ENCODE measurements around the gene LYPD6B. TPM values are rescaled to one million over a fixed set of nuclear protein-coding genes. Genes with fewer than 3 reads are reported as not detected.

The LYPD6B gene
- total and polyA plus RNA-seq, 2 donors from 2014 or later: 9.4 to 17.6 TPM

- H3K36me3 ChIP-seq (ENCODE audit: control insufficient read depth in 2 of 3, insufficient read depth in 3 of 3, low read length in 3 of 3): no peaks in the 10 kb centered on the region
- DNase-seq: peak in 1 of 5 donors; percentile 39
- H3K9ac ChIP-seq (ENCODE audit: low read length in 3 of 3): no peak overlapping the region
- no peaks in the 10 kb centered on the region for H3K27me3 ChIP-seq (ENCODE audit: control insufficient read depth, insufficient read depth, low read length)
- no peak overlapping the region for H3K4me3 ChIP-seq (ENCODE audit: low read length in 3 of 3)
- intact Hi-C loops (cut with DNase I): no loop called here
- H3K4me1 ChIP-seq (ENCODE audit: control insufficient read depth in 2 of 3, insufficient read depth in 2 of 3, low read depth in 1 of 3, low read length in 3 of 3): peaks cover 0 to 5% (median 0%) of the 10 kb centered on the region in 3 donors
- FAIRE-seq: no peak
- no peak for TF ChIP-seq CTCF (IDR thresholded peaks at IDR 0.05; ENCODE audit: borderline replicate concordance, extremely low read depth, insufficient read depth)
- no peaks in the 10 kb centered on the region for H3K9me3 ChIP-seq (ENCODE audit: control insufficient read depth in 2 of 3, insufficient read depth in 1 of 3, low read length in 3 of 3)
- H3K27ac ChIP-seq (ENCODE audit: low read depth in 2 of 2, low read length in 2 of 2): no peak overlapping the region
These were observed 40.2 kb upstream of the LYPD6B start for GRCh38 chr2:148998165-148998830.

- FAIRE-seq (no peak), DNase-seq (no peak)
- intact Hi-C loops (cut with DNase I): no loop called here
- H3K4me3 ChIP-seq (ENCODE audit: low read length in 3 of 3): no peak overlapping the region
- H3K9me3 ChIP-seq (ENCODE audit: control insufficient read depth in 2 of 3, insufficient read depth in 1 of 3, low read length in 3 of 3): no peaks in the 10 kb centered on the region
- no peaks in the 10 kb centered on the region for H3K36me3 ChIP-seq (ENCODE audit: control insufficient read depth in 2 of 3, insufficient read depth in 3 of 3, low read length in 3 of 3)
- TF ChIP-seq CTCF (IDR thresholded peaks at IDR 0.05; ENCODE audit: borderline replicate concordance, extremely low read depth, insufficient read depth): no peak
- peaks cover 0 to 7% (median 0%) of the 10 kb centered on the region in 3 donors for H3K4me1 ChIP-seq (ENCODE audit: control insufficient read depth in 2 of 3, insufficient read depth in 2 of 3, low read depth in 1 of 3, low read length in 3 of 3)
- no peaks in the 10 kb centered on the region for H3K27me3 ChIP-seq (ENCODE audit: control insufficient read depth, insufficient read depth, low read length)
- H3K9ac ChIP-seq (ENCODE audit: low read length in 3 of 3): no peak overlapping the region
- no peak overlapping the region for H3K27ac ChIP-seq (ENCODE audit: low read depth in 2 of 2, low read length in 2 of 2)
These were observed 39.7 kb upstream of the LYPD6B start for GRCh38 chr2:148998831-148999200.

- intact Hi-C loops (cut with DNase I): no loop called here
- no peaks in the 10 kb centered on the region for H3K9me3 ChIP-seq (ENCODE audit: control insufficient read depth in 2 of 3, insufficient read depth in 1 of 3, low read length in 3 of 3)
- no peak overlapping the region for H3K4me3 ChIP-seq (ENCODE audit: low read length in 3 of 3)
- no peak for FAIRE-seq
- H3K36me3 ChIP-seq (ENCODE audit: control insufficient read depth in 2 of 3, insufficient read depth in 3 of 3, low read length in 3 of 3): no peaks in the 10 kb centered on the region
- H3K27me3 ChIP-seq (ENCODE audit: control insufficient read depth, insufficient read depth, low read length): no peaks in the 10 kb centered on the region
- no peak for DNase-seq
- peaks cover 0 to 7% (median 0%) of the 10 kb centered on the region in 3 donors for H3K4me1 ChIP-seq (ENCODE audit: control insufficient read depth in 2 of 3, insufficient read depth in 2 of 3, low read depth in 1 of 3, low read length in 3 of 3)
- H3K27ac ChIP-seq (ENCODE audit: low read depth in 2 of 2, low read length in 2 of 2): peak overlapping the region in 1 of 2 donors; percentile 13
- no peak overlapping the region for H3K9ac ChIP-seq (ENCODE audit: low read length in 3 of 3)
- TF ChIP-seq CTCF (IDR thresholded peaks at IDR 0.05; ENCODE audit: borderline replicate concordance, extremely low read depth, insufficient read depth): no peak
These were observed 39.0 kb upstream of the LYPD6B start for GRCh38 chr2:148999451-148999921.

All from kidney (tissue), 14 donors.